ENCODE measurements around the gene UACA. TPM values are rescaled to one million over a fixed set of nuclear protein-coding genes. Genes with fewer than 3 reads are reported as not detected.
A peak's percentile ranks its signal among the peaks of the same experiment; 100 is the strongest.
"Not testable (repeated sequence)": the region's sequence is repeated elsewhere in the genome, so short reads cannot be mapped to it uniquely, and the experiment has no call there.

Gene UACA
- total and polyA plus RNA-seq, 2 donors = 11.0 to 23.8 TPM

DNA sequence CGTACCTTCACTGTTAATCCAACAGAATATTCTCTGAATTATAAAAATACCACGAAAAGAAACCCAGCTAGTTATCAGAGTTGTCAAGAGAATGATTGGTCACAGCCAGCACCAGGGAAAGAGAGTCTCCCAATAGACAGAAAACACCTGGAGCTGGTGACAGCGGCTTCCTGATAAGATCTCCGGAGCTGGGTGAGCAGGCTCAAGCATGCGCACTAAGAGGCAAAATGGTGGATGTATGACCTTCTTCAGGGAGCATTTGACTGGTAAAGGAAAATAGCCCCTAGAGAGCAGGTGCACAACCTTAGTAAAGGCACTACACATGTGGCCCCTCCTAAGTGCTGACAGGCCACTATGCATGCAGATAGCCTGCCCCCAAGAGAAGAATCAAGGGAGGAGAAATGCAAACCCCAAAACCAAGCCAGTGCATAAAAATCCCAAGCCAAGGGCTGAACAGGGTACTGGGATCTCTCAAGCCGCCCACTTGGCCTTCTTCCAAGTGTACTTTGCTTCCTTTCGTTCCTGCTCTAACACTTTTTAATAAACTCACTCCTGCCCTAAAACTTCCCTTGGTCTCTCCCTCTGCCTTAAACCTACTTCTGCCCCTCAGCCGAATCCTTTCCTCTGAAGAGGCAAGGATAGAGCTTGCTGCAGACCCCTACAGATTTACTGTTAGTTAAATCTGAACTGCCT is 93.2 kb downstream of the UACA start:
- Histone ChIP-seq H3K27me3 (ENCODE audit: control insufficient read depth in 2 of 2, insufficient read depth in 1 of 2, low read length in 1 of 2) (no peaks in the 10 kb centered on the region), H3K36me3 (ENCODE audit: control insufficient read depth in 2 of 2, insufficient read depth in 2 of 2, low read length in 1 of 2) (no peaks in the 10 kb centered on the region), H3K27ac (ENCODE audit: low read depth in 1 of 2, low read length in 1 of 2) (no peak overlapping the region), H3K4me1 (ENCODE audit: control insufficient read depth in 2 of 2, insufficient read depth in 2 of 2, low read length in 2 of 2) (peaks cover 2 to 14% of the 10 kb centered on the region in 2 donors), H3K9me3 (ENCODE audit: control insufficient read depth in 2 of 2, insufficient read depth in 1 of 2, low read length in 1 of 2) (no peaks in the 10 kb centered on the region), H3K4me3 (ENCODE audit: low read length in 2 of 2) (no peak overlapping the region)
- 68% methylated on average over 8 of the region's 8 CpGs for WGBS
- DNase-seq (ENCODE audit: low read depth in 6 of 9, low spot score in 9 of 9) = peak in 3 of 9 donors; percentile 4 to 53 (median 24)

DNA sequence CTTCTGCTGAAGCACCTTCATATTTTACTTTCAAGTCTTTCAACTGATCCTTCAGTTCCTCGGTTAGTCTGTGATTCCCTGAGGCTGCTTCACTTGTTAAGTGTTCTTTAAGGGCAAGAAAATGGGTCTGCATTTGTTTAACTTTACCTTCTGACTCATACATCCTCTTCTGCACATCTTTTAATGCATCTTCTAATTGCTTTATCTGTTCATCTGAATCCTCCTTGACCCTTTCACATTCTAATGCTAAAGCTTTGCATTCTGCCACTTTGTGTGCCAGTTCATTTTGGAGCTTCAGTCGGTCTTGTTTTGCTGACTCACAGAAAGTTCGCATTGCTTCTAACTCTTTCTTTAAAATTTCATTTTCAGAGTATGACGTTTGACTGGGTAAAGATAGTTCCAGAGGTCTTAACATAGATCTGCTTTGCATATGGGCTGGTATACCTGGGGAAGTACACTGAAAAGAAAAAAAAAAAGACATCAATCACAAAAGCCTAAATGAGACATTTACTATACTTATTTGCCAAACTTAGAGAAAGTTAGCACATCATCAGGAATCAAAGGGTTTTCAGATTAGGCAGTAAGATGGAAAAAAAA is 94.3 kb downstream of the UACA start:
- no peak overlapping the region for H3K4me3 ChIP-seq (ENCODE audit: low read length in 2 of 2)
- no peak for DNase-seq (ENCODE audit: low read depth in 6 of 9, low spot score in 9 of 9)
- H3K9me3 ChIP-seq (ENCODE audit: control insufficient read depth in 2 of 2, insufficient read depth in 1 of 2, low read length in 1 of 2) = no peaks in the 10 kb centered on the region
- peaks cover 2 to 14% of the 10 kb centered on the region in 2 donors for H3K4me1 ChIP-seq (ENCODE audit: control insufficient read depth in 2 of 2, insufficient read depth in 2 of 2, low read length in 2 of 2)
- no peak overlapping the region for H3K27ac ChIP-seq (ENCODE audit: low read depth in 1 of 2, low read length in 1 of 2)
- H3K27me3 ChIP-seq (ENCODE audit: control insufficient read depth in 2 of 2, insufficient read depth in 1 of 2, low read length in 1 of 2) = no peaks in the 10 kb centered on the region
- 72% methylated on average over 4 of the region's 4 CpGs for WGBS
- no peaks in the 10 kb centered on the region for H3K36me3 ChIP-seq (ENCODE audit: control insufficient read depth in 2 of 2, insufficient read depth in 2 of 2, low read length in 1 of 2)

DNA sequence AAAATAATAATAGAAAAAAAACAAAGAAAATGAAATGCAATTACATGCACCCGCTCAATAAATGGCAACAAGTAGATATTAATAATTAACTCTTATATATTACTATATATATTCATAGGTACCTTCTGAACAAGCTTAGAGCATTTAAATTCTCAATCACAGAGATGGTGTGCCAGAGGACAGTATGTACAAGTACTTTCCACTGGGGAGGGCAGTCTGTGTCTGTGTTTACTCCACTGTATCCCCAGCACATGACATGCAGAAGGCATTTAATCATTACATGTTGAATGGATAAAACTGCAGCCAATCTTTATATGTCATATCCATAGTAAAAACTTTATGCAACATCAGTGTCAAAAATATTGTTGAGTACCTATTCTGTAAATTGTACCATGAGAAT is 97.8 kb downstream of the UACA start:
- WGBS = 97% methylated on average over 1 of the region's 1 CpG
- H3K27ac ChIP-seq (ENCODE audit: low read depth in 1 of 2, low read length in 1 of 2) = no peak overlapping the region

DNA sequence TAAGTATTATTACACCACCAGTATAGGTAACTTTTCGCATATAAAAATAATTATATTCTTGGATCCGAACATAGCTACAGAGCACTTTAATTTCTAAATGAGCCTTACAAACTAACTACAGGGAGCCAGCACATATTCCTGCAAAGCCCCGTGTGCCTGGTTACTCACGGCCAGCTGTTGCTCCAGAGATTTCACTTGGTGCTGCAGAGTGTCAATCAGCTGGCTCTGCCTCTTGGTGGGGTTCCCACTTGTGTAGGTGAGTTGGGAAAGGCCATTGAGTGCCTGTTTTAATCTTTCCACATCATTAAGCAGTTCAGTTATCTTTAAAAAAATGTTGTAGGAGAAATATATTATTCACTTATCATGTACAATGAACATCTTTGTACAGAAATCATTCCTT is 98.9 kb downstream of the UACA start:
- WGBS = 96% methylated on average over 4 of the region's 4 CpGs
- H3K27ac ChIP-seq (ENCODE audit: low read depth in 1 of 2, low read length in 1 of 2) = no peak overlapping the region
- no peaks in the 10 kb centered on the region for H3K36me3 ChIP-seq (ENCODE audit: control insufficient read depth in 2 of 2, insufficient read depth in 2 of 2, low read length in 1 of 2)

More for the DNA sequence above, 97.8 kb downstream of the UACA start:
- no peak overlapping the region for H3K4me3 ChIP-seq (ENCODE audit: low read length in 2 of 2)
- DNase-seq (ENCODE audit: low read depth in 6 of 9, low spot score in 9 of 9) = no peak
- peaks cover 2 to 7% of the 10 kb centered on the region in 2 donors for H3K4me1 ChIP-seq (ENCODE audit: control insufficient read depth in 2 of 2, insufficient read depth in 2 of 2, low read length in 2 of 2)
- no peaks in the 10 kb centered on the region for H3K27me3 ChIP-seq (ENCODE audit: control insufficient read depth in 2 of 2, insufficient read depth in 1 of 2, low read length in 1 of 2)
- no peaks in the 10 kb centered on the region for H3K9me3 ChIP-seq (ENCODE audit: control insufficient read depth in 2 of 2, insufficient read depth in 1 of 2, low read length in 1 of 2)
- no peaks in the 10 kb centered on the region for H3K36me3 ChIP-seq (ENCODE audit: control insufficient read depth in 2 of 2, insufficient read depth in 2 of 2, low read length in 1 of 2)

DNA sequence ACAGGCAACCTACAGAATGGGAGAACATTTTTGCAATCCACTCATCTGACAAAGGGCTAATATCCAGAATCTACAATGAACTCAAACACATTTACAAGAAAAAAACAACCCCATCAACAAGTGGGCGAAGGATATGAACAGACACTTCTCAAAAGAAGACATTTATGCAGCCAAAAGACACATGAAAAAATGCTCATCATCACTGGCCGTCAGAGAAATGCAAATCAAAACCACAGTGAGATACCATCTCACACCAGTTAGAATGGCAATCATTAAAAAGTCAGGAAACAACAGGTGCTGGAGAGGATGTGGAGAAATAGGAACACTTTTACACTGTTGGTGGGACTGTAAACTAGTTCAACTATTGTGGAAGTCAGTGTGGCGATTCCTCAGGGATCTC is 100.3 kb downstream of the UACA start:
- 94% methylated on average over 2 of the region's 3 CpGs for WGBS
- H3K36me3 ChIP-seq (ENCODE audit: control insufficient read depth in 2 of 2, insufficient read depth in 2 of 2, low read length in 1 of 2); H3K9me3 ChIP-seq (ENCODE audit: control insufficient read depth in 2 of 2, insufficient read depth in 1 of 2, low read length in 1 of 2); H3K27me3 ChIP-seq (ENCODE audit: control insufficient read depth in 2 of 2, insufficient read depth in 1 of 2, low read length in 1 of 2); H3K4me1 ChIP-seq (ENCODE audit: control insufficient read depth in 2 of 2, insufficient read depth in 2 of 2, low read length in 2 of 2); DNase-seq (ENCODE audit: low read depth in 6 of 9, low spot score in 9 of 9); H3K27ac ChIP-seq (ENCODE audit: low read depth in 1 of 2, low read length in 1 of 2); H3K4me3 ChIP-seq (ENCODE audit: low read length in 2 of 2): not testable (repeated sequence)

More for the DNA sequence above, 98.9 kb downstream of the UACA start:
- no peak overlapping the region for H3K4me3 ChIP-seq (ENCODE audit: low read length in 2 of 2)
- no peaks in the 10 kb centered on the region for H3K27me3 ChIP-seq (ENCODE audit: control insufficient read depth in 2 of 2, insufficient read depth in 1 of 2, low read length in 1 of 2)
- H3K9me3 ChIP-seq (ENCODE audit: control insufficient read depth in 2 of 2, insufficient read depth in 1 of 2, low read length in 1 of 2) = no peaks in the 10 kb centered on the region
- no peak for DNase-seq (ENCODE audit: low read depth in 6 of 9, low spot score in 9 of 9)
- H3K4me1 ChIP-seq (ENCODE audit: control insufficient read depth in 2 of 2, insufficient read depth in 2 of 2, low read length in 2 of 2) = no peaks in the 10 kb centered on the region

DNA sequence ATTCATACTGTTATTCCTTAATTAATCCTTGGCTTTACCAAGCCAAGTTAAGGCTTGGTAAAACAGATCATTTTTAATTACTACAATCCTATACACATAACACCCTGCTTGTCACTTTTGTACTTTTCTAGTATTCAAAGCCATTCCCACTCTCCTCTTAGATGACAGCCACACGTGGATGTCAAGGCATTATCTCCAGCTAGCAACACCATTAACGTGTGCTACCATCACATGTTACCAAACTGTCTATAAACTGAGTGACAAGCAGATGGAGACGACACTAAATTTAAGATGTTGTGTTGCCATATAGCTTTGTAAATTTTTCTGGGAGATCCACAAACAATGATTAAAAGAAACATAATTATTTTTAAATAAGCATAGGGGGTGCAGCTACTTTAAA is 103.7 kb downstream of the UACA start:
- Histone ChIP-seq H3K36me3 (ENCODE audit: control insufficient read depth in 2 of 2, insufficient read depth in 2 of 2, low read length in 1 of 2) (no peaks in the 10 kb centered on the region), H3K4me1 (ENCODE audit: control insufficient read depth in 2 of 2, insufficient read depth in 2 of 2, low read length in 2 of 2) (no peaks in the 10 kb centered on the region), H3K27me3 (ENCODE audit: control insufficient read depth in 2 of 2, insufficient read depth in 1 of 2, low read length in 1 of 2) (no peaks in the 10 kb centered on the region), H3K27ac (ENCODE audit: low read depth in 1 of 2, low read length in 1 of 2) (no peak overlapping the region), H3K4me3 (ENCODE audit: low read length in 2 of 2) (no peak overlapping the region), H3K9me3 (ENCODE audit: control insufficient read depth in 2 of 2, insufficient read depth in 1 of 2, low read length in 1 of 2) (no peaks in the 10 kb centered on the region)
- 97% methylated on average over 3 of the region's 3 CpGs for WGBS
- no peak for DNase-seq (ENCODE audit: low read depth in 6 of 9, low spot score in 9 of 9)

DNA sequence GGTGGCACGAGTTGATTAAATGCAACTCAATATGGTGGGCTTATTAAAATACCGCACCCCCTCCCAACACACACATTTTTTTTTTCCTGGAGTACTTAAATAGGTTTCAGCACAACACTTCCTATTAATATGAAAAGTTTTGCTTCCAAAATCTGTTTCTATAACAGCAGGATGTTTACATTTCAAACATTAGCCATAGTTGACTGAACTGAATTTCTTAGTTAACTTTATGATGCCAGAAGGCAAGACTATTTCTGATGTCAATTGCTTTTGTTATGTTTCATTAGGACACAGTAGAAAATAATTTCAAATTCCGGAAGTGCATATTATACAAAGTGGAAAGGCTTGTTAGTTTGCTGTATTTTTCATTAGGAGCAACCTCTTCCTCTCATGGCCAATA is 104.7 kb downstream of the UACA start:
- Histone ChIP-seq H3K27me3 (ENCODE audit: control insufficient read depth in 2 of 2, insufficient read depth in 1 of 2, low read length in 1 of 2) (no peaks in the 10 kb centered on the region), H3K9me3 (ENCODE audit: control insufficient read depth in 2 of 2, insufficient read depth in 1 of 2, low read length in 1 of 2) (no peaks in the 10 kb centered on the region), H3K27ac (ENCODE audit: low read depth in 1 of 2, low read length in 1 of 2) (no peak overlapping the region), H3K4me3 (ENCODE audit: low read length in 2 of 2) (no peak overlapping the region), H3K36me3 (ENCODE audit: control insufficient read depth in 2 of 2, insufficient read depth in 2 of 2, low read length in 1 of 2) (no peaks in the 10 kb centered on the region), H3K4me1 (ENCODE audit: control insufficient read depth in 2 of 2, insufficient read depth in 2 of 2, low read length in 2 of 2) (no peaks in the 10 kb centered on the region)
- WGBS = 97% methylated on average over 3 of the region's 3 CpGs
- no peak for DNase-seq (ENCODE audit: low read depth in 6 of 9, low spot score in 9 of 9)

DNA sequence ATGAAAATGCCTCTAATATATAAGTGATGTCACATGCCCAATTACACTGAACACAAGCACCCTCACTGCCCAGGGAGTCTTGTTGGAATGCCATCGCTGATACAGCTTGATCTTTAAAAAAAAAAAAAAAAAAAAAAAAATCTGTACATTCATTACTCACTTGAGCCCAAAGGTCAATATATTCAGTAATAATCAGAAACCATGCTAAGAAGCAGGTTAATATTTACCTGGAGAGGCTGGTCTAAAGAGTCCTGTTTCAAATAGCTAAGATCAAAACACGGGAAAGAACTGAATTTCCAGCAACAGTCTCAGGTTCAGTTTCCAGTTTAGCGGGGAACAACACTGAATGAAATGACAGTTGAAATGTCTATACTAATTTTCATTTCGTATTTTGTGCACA is 109.9 kb downstream of the UACA start:
- Histone ChIP-seq H3K9me3 (ENCODE audit: control insufficient read depth in 2 of 2, insufficient read depth in 1 of 2, low read length in 1 of 2) (no peaks in the 10 kb centered on the region), H3K4me3 (ENCODE audit: low read length in 2 of 2) (no peak overlapping the region)

DNA sequence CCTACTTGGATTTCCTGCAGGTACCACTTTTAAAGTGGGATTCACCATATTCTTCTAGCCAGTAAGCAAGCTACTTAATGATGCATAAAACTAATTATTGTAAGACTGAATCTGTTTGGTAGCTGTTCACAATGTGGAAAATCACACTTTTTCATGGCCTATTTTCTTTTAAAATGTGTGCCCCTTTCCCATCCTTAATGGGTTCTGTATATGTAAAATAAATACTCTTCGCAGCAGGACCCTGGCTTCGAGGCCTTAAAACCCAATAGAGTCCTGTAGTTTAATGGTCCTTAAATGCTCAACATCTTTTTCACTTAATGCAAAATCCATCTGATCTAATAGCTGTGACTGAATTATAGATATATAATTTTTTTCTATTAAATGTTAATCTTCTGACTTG is 111.0 kb downstream of the UACA start:
- 99% methylated on average over 2 of the region's 2 CpGs for WGBS

More for the DNA sequence above, 109.9 kb downstream of the UACA start:
- Histone ChIP-seq H3K36me3 (ENCODE audit: control insufficient read depth in 2 of 2, insufficient read depth in 2 of 2, low read length in 1 of 2) (no peaks in the 10 kb centered on the region), H3K27ac (ENCODE audit: low read depth in 1 of 2, low read length in 1 of 2) (no peak overlapping the region), H3K27me3 (ENCODE audit: control insufficient read depth in 2 of 2, insufficient read depth in 1 of 2, low read length in 1 of 2) (no peaks in the 10 kb centered on the region), H3K4me1 (ENCODE audit: control insufficient read depth in 2 of 2, insufficient read depth in 2 of 2, low read length in 2 of 2) (no peaks in the 10 kb centered on the region)
- DNase-seq (ENCODE audit: low read depth in 6 of 9, low spot score in 9 of 9) = no peak
- 99% methylated on average over 4 of the region's 4 CpGs for WGBS

More for the DNA sequence above, 111.0 kb downstream of the UACA start:
- Histone ChIP-seq H3K9me3 (ENCODE audit: control insufficient read depth in 2 of 2, insufficient read depth in 1 of 2, low read length in 1 of 2) (no peaks in the 10 kb centered on the region), H3K4me3 (ENCODE audit: low read length in 2 of 2) (no peak overlapping the region), H3K4me1 (ENCODE audit: control insufficient read depth in 2 of 2, insufficient read depth in 2 of 2, low read length in 2 of 2) (no peaks in the 10 kb centered on the region), H3K36me3 (ENCODE audit: control insufficient read depth in 2 of 2, insufficient read depth in 2 of 2, low read length in 1 of 2) (no peaks in the 10 kb centered on the region), H3K27ac (ENCODE audit: low read depth in 1 of 2, low read length in 1 of 2) (no peak overlapping the region), H3K27me3 (ENCODE audit: control insufficient read depth in 2 of 2, insufficient read depth in 1 of 2, low read length in 1 of 2) (no peaks in the 10 kb centered on the region)
- no peak for DNase-seq (ENCODE audit: low read depth in 6 of 9, low spot score in 9 of 9)
